AG09309 (cell line): ENCODE results near the gene CDKN2B-AS1.

Experiments
- DNase-seq: peaks from one replicate; pipeline ENCODE4 v3.0.0-alpha.2; 2010; ENCODE audit warnings: low read depth
- H3K4me3 ChIP-seq: 2 replicates; pipeline ENCODE4 v1.5.1; 2011; ENCODE audit warnings: mild to moderate bottlenecking, low read depth, low read length, moderate library complexity; ENCODE audit not compliant: control insufficient read depth
- TF ChIP-seq, protein P1 (sequence below): IDR thresholded peaks from 2 replicates; pipeline ENCODE4 v1.5.1; 2011; ENCODE audit warnings: mild to moderate bottlenecking, low read depth, low read length, inconsistent platforms; ENCODE audit not compliant: insufficient read depth, control insufficient read depth; ENCODE audit errors: missing control alignments

The CDKN2B-AS1 gene

DNA sequence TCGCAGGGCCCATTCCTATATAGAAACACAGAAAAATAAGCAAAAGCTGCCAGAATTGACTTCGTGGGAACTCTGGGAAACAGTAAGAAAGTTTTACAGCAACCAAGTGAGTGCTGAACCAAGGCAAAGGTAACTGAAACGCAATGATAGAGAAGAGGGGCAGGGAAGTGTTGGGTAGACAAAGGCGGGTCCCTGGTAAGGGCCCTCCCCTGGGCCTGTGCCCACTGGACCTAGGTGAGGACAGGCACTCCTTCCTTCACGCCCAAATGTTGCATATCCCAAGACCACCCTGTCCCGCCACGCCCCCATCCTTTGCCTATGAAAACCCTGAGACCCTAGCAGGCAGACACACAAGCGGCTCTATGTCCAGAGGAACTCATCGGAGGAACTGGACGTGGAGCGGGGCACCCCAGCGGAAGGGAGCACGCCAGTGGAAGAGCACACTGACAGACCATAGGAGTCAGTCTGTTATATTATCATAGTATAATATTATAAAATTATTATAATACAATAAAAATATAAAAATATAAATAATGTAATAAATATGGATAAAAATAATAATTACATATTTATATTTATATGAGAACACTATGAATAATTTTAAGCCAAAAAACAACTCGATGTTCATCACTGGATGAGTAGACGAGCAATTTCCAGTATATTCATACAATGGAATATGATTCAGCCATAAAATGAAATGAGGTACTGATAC lies 28.3 kb upstream of the CDKN2B-AS1 start:
- TF ChIP-seq, protein P1, sequence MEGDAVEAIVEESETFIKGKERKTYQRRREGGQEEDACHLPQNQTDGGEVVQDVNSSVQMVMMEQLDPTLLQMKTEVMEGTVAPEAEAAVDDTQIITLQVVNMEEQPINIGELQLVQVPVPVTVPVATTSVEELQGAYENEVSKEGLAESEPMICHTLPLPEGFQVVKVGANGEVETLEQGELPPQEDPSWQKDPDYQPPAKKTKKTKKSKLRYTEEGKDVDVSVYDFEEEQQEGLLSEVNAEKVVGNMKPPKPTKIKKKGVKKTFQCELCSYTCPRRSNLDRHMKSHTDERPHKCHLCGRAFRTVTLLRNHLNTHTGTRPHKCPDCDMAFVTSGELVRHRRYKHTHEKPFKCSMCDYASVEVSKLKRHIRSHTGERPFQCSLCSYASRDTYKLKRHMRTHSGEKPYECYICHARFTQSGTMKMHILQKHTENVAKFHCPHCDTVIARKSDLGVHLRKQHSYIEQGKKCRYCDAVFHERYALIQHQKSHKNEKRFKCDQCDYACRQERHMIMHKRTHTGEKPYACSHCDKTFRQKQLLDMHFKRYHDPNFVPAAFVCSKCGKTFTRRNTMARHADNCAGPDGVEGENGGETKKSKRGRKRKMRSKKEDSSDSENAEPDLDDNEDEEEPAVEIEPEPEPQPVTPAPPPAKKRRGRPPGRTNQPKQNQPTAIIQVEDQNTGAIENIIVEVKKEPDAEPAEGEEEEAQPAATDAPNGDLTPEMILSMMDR = no peak
- no peak for DNase-seq
- H3K4me3 ChIP-seq = no peak overlapping the region

DNA sequence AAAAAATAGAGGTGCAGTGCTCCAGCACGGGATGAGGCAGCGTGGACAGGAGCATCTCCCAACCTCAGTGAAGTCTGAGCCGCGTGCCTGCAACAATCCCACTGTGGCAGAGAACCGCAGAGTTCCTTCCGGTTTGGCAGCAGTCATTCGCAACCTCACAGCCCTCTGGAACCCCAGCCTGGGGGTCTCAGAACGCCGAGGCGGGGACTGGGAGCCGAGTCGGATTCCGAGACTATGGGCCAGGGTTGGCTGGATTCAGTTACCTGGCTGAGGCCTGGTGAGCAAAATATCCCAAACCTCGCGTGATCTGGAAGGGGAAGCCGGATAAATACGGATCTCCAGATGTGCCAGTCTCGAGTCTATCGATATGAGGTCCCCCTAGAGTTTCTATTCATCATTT lies 27.4 kb upstream of the CDKN2B-AS1 start:
- DNase-seq = no peak
- TF ChIP-seq, protein P1 = no peak
- H3K4me3 ChIP-seq = no peak overlapping the region

DNA sequence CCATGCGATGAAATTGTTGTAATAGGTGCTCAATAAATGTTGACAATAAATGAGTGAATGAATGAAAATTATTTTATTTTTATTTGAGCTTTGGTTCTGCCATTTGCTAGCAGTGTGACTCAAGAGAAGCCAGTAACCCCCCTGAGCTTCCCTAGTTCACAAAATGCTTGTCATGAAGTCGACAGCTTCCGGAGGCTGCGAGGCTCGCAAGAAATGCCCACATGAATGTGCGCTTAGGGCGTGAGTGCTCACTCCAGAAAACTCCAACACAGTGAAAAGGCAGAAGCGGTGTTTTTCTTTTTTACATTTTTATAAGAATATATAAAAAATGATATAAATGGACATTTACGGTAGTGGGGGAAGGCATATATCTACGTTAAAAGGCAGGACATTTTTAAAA lies 26.9 kb upstream of the CDKN2B-AS1 start:
- no peak overlapping the region for H3K4me3 ChIP-seq
- TF ChIP-seq, protein P1 = no peak

DNA sequence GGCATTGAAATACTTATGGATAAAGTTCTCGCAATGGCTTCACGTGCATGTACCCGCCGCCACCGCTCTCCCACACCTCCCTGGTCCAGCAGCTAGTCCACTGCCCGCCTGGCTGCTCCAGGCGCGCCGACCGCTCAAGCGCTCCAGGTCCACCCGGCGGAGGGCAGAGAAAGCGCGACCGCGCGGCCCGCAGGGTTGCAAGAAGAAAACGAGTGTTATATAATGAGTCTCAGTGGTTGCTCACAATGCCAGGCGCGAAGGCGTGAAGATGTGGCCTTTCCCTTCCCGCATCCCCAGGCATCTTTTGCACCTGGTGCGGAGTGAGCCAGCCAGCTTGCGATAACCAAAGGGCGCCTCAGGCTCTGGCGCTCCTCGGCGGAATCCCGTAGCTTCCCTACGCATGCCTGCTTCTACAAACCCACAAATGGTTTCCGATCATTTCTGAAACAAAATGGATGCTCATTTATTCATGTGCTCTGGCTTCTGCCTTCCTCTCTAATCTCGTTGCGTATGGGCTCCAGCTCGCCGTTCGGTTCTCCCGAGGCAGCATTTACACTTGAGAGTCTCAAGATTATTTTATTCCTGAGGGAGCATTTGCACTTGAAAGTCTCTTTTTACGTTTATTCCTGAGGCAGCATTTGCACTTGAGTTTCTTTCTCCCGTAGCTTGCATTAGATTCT lies 26.1 kb upstream of the CDKN2B-AS1 start:
- TF ChIP-seq, protein P1 = no peak
- no peak for DNase-seq
- no peak overlapping the region for H3K4me3 ChIP-seq

More for the DNA sequence above, 26.9 kb upstream of the CDKN2B-AS1 start:
- no peak for DNase-seq

DNA sequence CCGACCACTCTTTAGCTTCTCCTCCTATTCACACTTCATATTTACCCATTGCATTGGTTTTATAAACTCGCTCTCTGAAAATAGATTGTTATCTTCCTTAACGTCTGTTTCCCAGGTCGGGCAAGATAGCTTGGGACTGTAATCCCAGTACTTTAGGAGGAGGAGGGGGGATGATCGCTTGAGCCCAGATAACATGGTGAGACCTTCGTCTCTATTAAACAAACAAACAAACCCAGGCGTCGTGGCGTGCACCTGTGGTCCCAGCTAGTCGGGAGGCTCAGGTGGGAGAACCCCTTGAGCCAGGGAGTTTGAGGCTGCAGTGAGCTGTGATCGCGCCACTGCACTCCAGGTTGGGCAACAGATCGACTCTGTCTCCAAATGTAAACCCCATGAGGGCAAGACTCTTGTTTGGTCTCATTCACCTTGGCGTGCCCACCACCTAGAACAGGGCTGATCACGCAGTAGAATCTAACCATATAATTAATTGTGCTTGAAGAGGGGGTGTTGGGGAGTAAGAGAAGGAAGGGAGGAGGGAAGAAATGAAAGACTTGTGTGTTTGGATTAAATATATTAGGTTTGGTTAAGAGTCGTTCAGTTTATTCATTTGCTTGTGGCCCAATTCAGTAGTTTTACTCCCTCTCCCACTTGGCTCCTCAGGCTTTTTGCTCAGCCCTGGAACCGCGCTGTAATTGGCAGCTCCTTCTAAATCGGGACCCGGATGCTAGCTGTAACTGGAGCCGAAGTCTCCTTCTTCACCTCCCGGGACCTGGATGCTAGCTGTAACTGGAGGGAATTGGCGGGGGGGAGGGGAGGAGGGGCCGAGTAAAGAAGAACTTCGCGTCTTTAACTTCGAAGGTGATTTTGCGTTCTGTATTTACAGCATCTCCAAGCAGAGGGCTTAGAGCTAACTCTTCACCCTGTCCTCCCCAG lies 25.3 kb upstream of the CDKN2B-AS1 start:
- TF ChIP-seq, protein P1 = no peak

More for the DNA sequence above, 25.3 kb upstream of the CDKN2B-AS1 start:
- no peak for DNase-seq
- H3K4me3 ChIP-seq = no peak overlapping the region
